GM12878 (cell line): ENCODE measurements around the gene C6orf62. TPM values are rescaled to one million over a fixed set of nuclear protein-coding genes. Genes with fewer than 3 reads are reported as not detected.

Source experiments
- ATAC-seq: fragments of 200-7000 bp; cut with Tn5 transposase; 3 replicates; pipeline ENCODE4 v1.9.1; 2020; ENCODE audit warnings: mild to moderate bottlenecking, moderate library complexity
- BruUV-seq: library from RNA; stranded (reverse); fragments of 400-500 nt; replicated peaks from 2 replicates; lab custom pipeline; 2021; lab: Mats Ljungman, UMichigan
- CTCF ChIA-PET: fragments of 300-600 bp; sonication (Branson Sonifier 250); formaldehyde crosslinking; extraction: SDS; loops from one replicate; lab custom pipeline; 2021; ENCODE audit warnings: inconsistent platforms; lab: Yijun Ruan, JAX
- POLR2A ChIA-PET: fragments of 350-600 bp; formaldehyde crosslinking; extraction: SDS; loops from one replicate; lab custom pipeline; 2021; ENCODE audit warnings: inconsistent platforms; lab: Charles Lee
- RAD21 ChIA-PET: fragments of 300-600 bp; sonication (Branson Sonifier 250); formaldehyde crosslinking; loops from one replicate; lab custom pipeline; 2023; ENCODE audit warnings: antibody characterized with exemption; ENCODE audit not compliant: unreplicated experiment; lab: Charles Lee
- SMC1A ChIA-PET: fragments of 300-600 bp; sonication (Branson Sonifier 250); formaldehyde crosslinking; loops from one replicate; lab custom pipeline; 2023; ENCODE audit not compliant: unreplicated experiment, uncharacterized antibody; lab: Charles Lee
- DNase-seq: peaks from one replicate; pipeline ENCODE4 v3.0.0-alpha.2; 2011; ENCODE audit warnings: low read depth, low spot score
- FAIRE-seq: peaks from 3 replicates; lab custom pipeline; 2011; peaks lifted over from hg19 to GRCh38; lab: Jason Lieb, UNC
- H2AFZ ChIP-seq: 2 replicates; pipeline ENCODE4 v1.6.0; 2011; ENCODE audit warnings: low read depth, low read length, control low read depth; ENCODE audit not compliant: control insufficient read depth
- H3K27ac ChIP-seq: 2 replicates; pipeline ENCODE4 v1.5.1; 2011; ENCODE audit warnings: control low read depth; ENCODE audit not compliant: control insufficient read depth, insufficient read depth
- H3K27me3 ChIP-seq, 2 experiments: replicated peaks in 1 of 2; 2 replicates each; pipeline versions ENCODE4 v1.6.0 to v1.6.1; 2011; ENCODE audit warnings: low read length in 1 of 2; ENCODE audit not compliant: control insufficient read depth in 2 of 2, insufficient read depth in 2 of 2
- H3K36me3 ChIP-seq, 2 experiments: 2 replicates each; pipeline ENCODE4 v1.5.1; 2011; ENCODE audit warnings: low read length in 1 of 2; ENCODE audit not compliant: control insufficient read depth in 2 of 2, insufficient read depth in 2 of 2
- H3K4me1 ChIP-seq: 2 replicates; pipeline ENCODE4 v1.6.1; 2011; ENCODE audit warnings: mild to moderate bottlenecking, low read length, moderate library complexity, mixed read lengths; ENCODE audit not compliant: control insufficient read depth, insufficient read depth
- H3K4me2 ChIP-seq: 2 replicates; pipeline ENCODE4 v1.6.0; 2011; ENCODE audit warnings: control low read depth; ENCODE audit not compliant: control insufficient read depth, insufficient read depth
- H3K4me3 ChIP-seq: fragments of 200-600 bp; sonication (generic); 2 replicates; pipeline ENCODE4 v1.5.1; 2016
- H3K79me2 ChIP-seq: 2 replicates; pipeline ENCODE4 v1.6.0; 2011; ENCODE audit warnings: low read length; ENCODE audit not compliant: control insufficient read depth, insufficient read depth
- H3K9ac ChIP-seq: 2 replicates; pipeline ENCODE4 v1.8.0; 2011; ENCODE audit warnings: low read length, control low read depth, mixed read lengths; ENCODE audit not compliant: control insufficient read depth, insufficient read depth
- H3K9me3 ChIP-seq: replicated peaks from 3 replicates; pipeline ENCODE4 v1.5.1; 2011; ENCODE audit warnings: mild to moderate bottlenecking, low read length; ENCODE audit not compliant: control insufficient read depth, insufficient read depth
- H4K20me1 ChIP-seq: 2 replicates; pipeline ENCODE4 v1.6.0; 2011; ENCODE audit not compliant: control insufficient read depth, insufficient read depth
- EP300 ChIP-seq, 2 experiments: fragments of 150-350 bp in 1 of 2; IDR thresholded peaks; 2 replicates each; pipeline ENCODE4 v1.6.1; 2011 to 2012; ENCODE audit warnings: low read depth in 2 of 2, low read length in 2 of 2, borderline replicate concordance in 1 of 2, improper control_type of control experiment in 1 of 2, inconsistent platforms in 1 of 2; ENCODE audit not compliant: control insufficient read depth in 1 of 2
- PML ChIP-seq: IDR thresholded peaks from 2 replicates; pipeline ENCODE4 v1.6.1; 2012; ENCODE audit warnings: low read length, inconsistent platforms
- WGBS: methylation state at CpG from one replicate; pipeline ENCODE4 v1.1.6; 2016; ENCODE audit warnings: low lambda C conversion rate; ENCODE audit not compliant: insufficient replicate concordance, insufficient coverage; ENCODE audit errors: missing lambda C conversion rate; 5-methylcytosine and 5-hydroxymethylcytosine counted together
- in situ Hi-C: fragments of 300-500 bp; cut with MboI; formaldehyde crosslinking; loops from 9 replicates; pipeline ENCODE4 v1.14.3; 2018; ENCODE audit warnings: mixed read lengths
- intact Hi-C: fragments of 100-400 bp; cut with micrococcal nuclease; formaldehyde crosslinking; loops from one replicate; pipeline ENCODE4 v1.14.2; 2022; ENCODE audit not compliant: unreplicated experiment
- polyA plus RNA-seq, 11 experiments: library from polyadenylated mRNA; depleted of rRNA in 4 of 11; unstranded in 6 of 11; stranded (reverse) in 5 of 11; fragments of >200 nt; fragmentation: Nextera tagmentation in 4 of 11; fragmentation: Illumina TruSeq in 1 of 11; extraction: Ambion mirVana in 4 of 11; extraction: Trizol in 1 of 11; gene quantifications; 1 replicate in 1 of 11; 2 replicates in 10 of 11; pipeline versions ENCODE4 v1.2.1 to v1.2.3, GENCODE V29; 2011 to 2016; ENCODE audit warnings: inconsistent platforms in 2 of 11, missing spikeins in 2 of 11, low read depth in 1 of 11
- total RNA-seq, 4 experiments: library from RNA; depleted of rRNA in 3 of 4; stranded (reverse); fragments of >200 nt in 3 of 4; fragmentation: Illumina TruSeq in 1 of 4; extraction: Trizol in 1 of 4; gene quantifications; 2 replicates each; pipeline versions ENCODE4 v1.2.1 to v1.2.3, GENCODE V29; 2013 to 2021
- TF ChIP-seq, protein P1 (sequence below): fragments of 450-650 bp; IDR thresholded peaks from 2 replicates; pipeline ENCODE4 v1.6.1; 2017; ENCODE audit warnings: mild to moderate bottlenecking, moderate library complexity

The C6orf62 gene
- total and polyA plus RNA-seq, 10 of the 15 experiments (the other 5 are each of a cell fraction or from before 2014, with no cell fraction given), result 55.6 to 565 (median 126) TPM

DNA sequence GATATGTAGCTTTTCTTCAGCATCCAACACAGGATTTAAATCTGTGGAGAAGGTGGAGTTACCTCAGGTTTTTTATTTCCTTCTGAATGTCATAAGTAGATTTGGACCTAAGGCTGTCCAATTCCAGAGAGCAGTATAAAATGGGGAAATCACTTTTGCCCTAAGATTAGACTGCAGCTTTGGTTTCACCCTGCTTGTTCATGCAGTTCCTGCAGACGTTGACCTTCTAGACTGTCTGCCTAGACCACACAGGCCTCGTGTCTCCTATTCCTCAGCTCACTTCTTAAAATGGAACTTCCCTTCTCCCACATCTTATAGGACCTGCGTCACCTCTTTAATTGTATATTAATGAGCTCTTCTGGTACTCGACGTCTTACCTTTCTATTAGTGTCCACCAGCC is 26.0 kb upstream of the C6orf62 start:
- 63% methylated on average over 5 of the region's 5 CpGs for WGBS
- Histone ChIP-seq H3K9ac (no peak overlapping the region), H3K4me1 (peaks cover 17% of the 10 kb centered on the region), H4K20me1 (no peaks in the 10 kb centered on the region), H3K36me3 (no peaks in the 10 kb centered on the region), H2AFZ (no peak overlapping the region), H3K27me3 (no peaks in the 10 kb centered on the region), H3K4me2 (no peak overlapping the region), H3K79me2 (no peaks in the 10 kb centered on the region), H3K4me3 (no peak overlapping the region), H3K9me3 (no peaks in the 10 kb centered on the region), H3K27ac (no peak overlapping the region)
- no peak for ATAC-seq
- in situ Hi-C loops (no loop called here), intact Hi-C loops (no loop called here)
- POLR2A ChIA-PET, result interaction anchor here (0.9 to 1.0 kb wide), 2 partner anchors 14 to 20 kb away, joined by 3 read pairs; no protein-coding TSS in a partner anchor
- FAIRE-seq, result no peak
- CTCF ChIA-PET, result interaction anchor here (0.6 to 1.5 kb wide), 8 partner anchors 20 to 589 kb away, joined by 3 to 5 read pairs (median 3); no protein-coding TSS in a partner anchor
- SMC1A ChIA-PET, result interaction anchor here (0.9 to 1.6 kb wide), 4 partner anchors 12 to 275 kb away, joined by 3 to 6 read pairs (median 4); no protein-coding TSS in a partner anchor
- RAD21 ChIA-PET, result no interaction called here
- no peak for TF ChIP-seq EP300 (IDR thresholded peaks at IDR 0.05; ENCODE audit: borderline replicate concordance in 1 of 2, control insufficient read depth in 1 of 2, low read depth in 2 of 2, low read length in 2 of 2)
- TF ChIP-seq, protein P1, sequence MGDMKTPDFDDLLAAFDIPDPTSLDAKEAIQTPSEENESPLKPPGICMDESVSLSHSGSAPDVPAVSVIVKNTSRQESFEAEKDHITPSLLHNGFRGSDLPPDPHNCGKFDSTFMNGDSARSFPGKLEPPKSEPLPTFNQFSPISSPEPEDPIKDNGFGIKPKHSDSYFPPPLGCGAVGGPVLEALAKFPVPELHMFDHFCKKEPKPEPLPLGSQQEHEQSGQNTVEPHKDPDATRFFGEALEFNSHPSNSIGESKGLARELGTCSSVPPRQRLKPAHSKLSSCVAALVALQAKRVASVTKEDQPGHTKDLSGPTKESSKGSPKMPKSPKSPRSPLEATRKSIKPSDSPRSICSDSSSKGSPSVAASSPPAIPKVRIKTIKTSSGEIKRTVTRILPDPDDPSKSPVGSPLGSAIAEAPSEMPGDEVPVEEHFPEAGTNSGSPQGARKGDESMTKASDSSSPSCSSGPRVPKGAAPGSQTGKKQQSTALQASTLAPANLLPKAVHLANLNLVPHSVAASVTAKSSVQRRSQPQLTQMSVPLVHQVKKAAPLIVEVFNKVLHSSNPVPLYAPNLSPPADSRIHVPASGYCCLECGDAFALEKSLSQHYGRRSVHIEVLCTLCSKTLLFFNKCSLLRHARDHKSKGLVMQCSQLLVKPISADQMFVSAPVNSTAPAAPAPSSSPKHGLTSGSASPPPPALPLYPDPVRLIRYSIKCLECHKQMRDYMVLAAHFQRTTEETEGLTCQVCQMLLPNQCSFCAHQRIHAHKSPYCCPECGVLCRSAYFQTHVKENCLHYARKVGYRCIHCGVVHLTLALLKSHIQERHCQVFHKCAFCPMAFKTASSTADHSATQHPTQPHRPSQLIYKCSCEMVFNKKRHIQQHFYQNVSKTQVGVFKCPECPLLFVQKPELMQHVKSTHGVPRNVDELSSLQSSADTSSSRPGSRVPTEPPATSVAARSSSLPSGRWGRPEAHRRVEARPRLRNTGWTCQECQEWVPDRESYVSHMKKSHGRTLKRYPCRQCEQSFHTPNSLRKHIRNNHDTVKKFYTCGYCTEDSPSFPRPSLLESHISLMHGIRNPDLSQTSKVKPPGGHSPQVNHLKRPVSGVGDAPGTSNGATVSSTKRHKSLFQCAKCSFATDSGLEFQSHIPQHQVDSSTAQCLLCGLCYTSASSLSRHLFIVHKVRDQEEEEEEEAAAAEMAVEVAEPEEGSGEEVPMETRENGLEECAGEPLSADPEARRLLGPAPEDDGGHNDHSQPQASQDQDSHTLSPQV, result no peak
- TF ChIP-seq PML, result no peak
- no TSS peak for BruUV-seq
- DNase-seq, result no peak
